Measurements from ENCODE around the gene DDX49.

DNA sequence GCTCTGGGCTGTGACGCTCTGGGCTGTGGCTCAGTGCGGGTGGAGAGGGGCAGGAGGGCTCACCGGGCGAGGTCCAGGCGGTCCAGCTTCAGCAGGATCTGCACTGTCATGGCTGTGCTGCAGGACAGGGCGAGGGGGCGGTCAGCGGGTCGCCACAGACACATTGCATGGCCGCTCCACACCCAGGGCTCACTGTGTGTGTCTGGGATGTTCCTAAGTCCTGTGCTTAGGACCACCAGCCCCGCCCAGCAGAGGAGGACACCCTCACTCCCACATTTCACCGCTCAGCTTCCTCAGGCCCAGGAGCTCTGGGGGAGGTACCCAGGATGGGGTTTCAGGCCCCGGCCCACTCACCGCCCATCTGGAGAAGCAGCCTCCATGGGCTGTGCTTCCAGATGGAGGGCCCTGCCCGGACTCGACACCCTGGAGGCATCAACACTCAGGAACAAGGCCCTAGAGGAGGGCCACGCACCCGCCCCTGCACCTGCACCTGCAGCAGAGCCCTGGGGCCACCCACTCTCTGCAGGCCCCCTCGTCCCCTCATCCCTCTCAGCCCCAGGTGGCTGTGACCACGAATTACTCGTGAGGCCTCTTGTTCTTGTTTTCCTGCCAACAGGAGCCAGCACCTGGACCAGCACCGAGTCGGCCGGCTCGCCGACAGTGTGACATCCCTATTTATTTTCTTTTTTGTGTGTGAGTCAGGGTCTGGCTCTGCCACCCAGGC lies 13.8 kb upstream of the DDX49 start:
- TF ChIP-seq, protein P1, sequence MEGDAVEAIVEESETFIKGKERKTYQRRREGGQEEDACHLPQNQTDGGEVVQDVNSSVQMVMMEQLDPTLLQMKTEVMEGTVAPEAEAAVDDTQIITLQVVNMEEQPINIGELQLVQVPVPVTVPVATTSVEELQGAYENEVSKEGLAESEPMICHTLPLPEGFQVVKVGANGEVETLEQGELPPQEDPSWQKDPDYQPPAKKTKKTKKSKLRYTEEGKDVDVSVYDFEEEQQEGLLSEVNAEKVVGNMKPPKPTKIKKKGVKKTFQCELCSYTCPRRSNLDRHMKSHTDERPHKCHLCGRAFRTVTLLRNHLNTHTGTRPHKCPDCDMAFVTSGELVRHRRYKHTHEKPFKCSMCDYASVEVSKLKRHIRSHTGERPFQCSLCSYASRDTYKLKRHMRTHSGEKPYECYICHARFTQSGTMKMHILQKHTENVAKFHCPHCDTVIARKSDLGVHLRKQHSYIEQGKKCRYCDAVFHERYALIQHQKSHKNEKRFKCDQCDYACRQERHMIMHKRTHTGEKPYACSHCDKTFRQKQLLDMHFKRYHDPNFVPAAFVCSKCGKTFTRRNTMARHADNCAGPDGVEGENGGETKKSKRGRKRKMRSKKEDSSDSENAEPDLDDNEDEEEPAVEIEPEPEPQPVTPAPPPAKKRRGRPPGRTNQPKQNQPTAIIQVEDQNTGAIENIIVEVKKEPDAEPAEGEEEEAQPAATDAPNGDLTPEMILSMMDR (IDR thresholded peaks at IDR 0.05; ENCODE audit: poor library complexity) = no peak
- TF ChIP-seq EZH2phosphoT487 (IDR thresholded peaks at IDR 0.05; ENCODE audit: low read depth, severe bottlenecking, unreplicated experiment) (no peak), EZH2 (IDR thresholded peaks at IDR 0.05; ENCODE audit: borderline replicate concordance) (no peak)
